Aorta (tissue), 5 donors: ENCODE data around the gene TXNDC9. TPM values are rescaled to one million over a fixed set of nuclear protein-coding genes. Genes with fewer than 3 reads are reported as not detected.
"Not testable (repeated sequence)": the region's sequence is repeated elsewhere in the genome, so short reads cannot be mapped to it uniquely, and the experiment has no call there.

Source experiments
- ATAC-seq: fragments of 200-7000 bp; cut with Tn5 transposase; one replicate; pipeline ENCODE4 v1.9.1; 2022; ENCODE audit warnings: moderate library complexity; ENCODE audit not compliant: low FRiP score
- DNase-seq, 2 donors: peaks; one replicate each; pipeline ENCODE4 v3.0.0-alpha.2; 2020
- H3K27ac ChIP-seq, 2 donors: one replicate each; pipeline ENCODE4 v1.5.1; 2013; ENCODE audit warnings: low read length in 2 of 2, mild to moderate bottlenecking in 2 of 2, moderate library complexity in 2 of 2, control low read depth in 1 of 2, inconsistent platforms in 1 of 2, low read depth in 1 of 2
- H3K27me3 ChIP-seq, 2 donors: one replicate each; pipeline ENCODE4 v1.6.1; 2013; ENCODE audit warnings: control low read depth in 1 of 2, low read length in 1 of 2, mild to moderate bottlenecking in 1 of 2, moderate library complexity in 1 of 2; ENCODE audit not compliant: insufficient read depth in 2 of 2, control insufficient read depth in 1 of 2
- H3K36me3 ChIP-seq, 2 donors: one replicate each; pipeline ENCODE4 v1.6.1; 2013; ENCODE audit warnings: control low read depth in 1 of 2, low read length in 1 of 2, mild to moderate bottlenecking in 1 of 2; ENCODE audit not compliant: insufficient read depth in 2 of 2, control insufficient read depth in 1 of 2
- H3K4me1 ChIP-seq, 2 donors: one replicate each; pipeline ENCODE4 v1.6.1; 2013; ENCODE audit warnings: low read length in 2 of 2, control low read depth in 1 of 2, mild to moderate bottlenecking in 1 of 2, moderate library complexity in 1 of 2; ENCODE audit not compliant: insufficient read depth in 2 of 2, control insufficient read depth in 1 of 2
- H3K4me3 ChIP-seq, 2 donors: one replicate each; pipeline ENCODE4 v1.5.1; 2013; ENCODE audit warnings: low read length in 2 of 2, control low read depth in 1 of 2, mild to moderate bottlenecking in 1 of 2
- H3K9me3 ChIP-seq: one replicate; pipeline ENCODE4 v1.6.1; 2013; ENCODE audit warnings: mild to moderate bottlenecking, low read length; ENCODE audit not compliant: control insufficient read depth
- WGBS, 2 donors: extraction: QIAGEN DNeasy Blood & Tissue Kit; methylation state at CpG; one replicate each; pipeline ENCODE4 v1.1.7; 2013; 5-methylcytosine and 5-hydroxymethylcytosine counted together
- intact Hi-C, 2 donors: fragments of 100-400 bp; cut with DNase I; formaldehyde crosslinking; loops; one replicate each; pipeline versions ENCODE4 v1.14.2 to v1.15.0; 2022
- polyA plus RNA-seq, 2 donors: library from polyadenylated mRNA; stranded (reverse); fragments of 200-250 nt; gene quantifications; one replicate each; pipeline ENCODE4 v1.2.3, GENCODE V29; 2013
- total RNA-seq, 2 donors: library from RNA; stranded (reverse); fragmentation: NEBNext Ultra II Directional; extraction: Animal tissue kit (Norgen Biotek cat#: 25700); gene quantifications; one replicate each; pipeline ENCODE4 v1.2.1, GENCODE V29; 2021
- donor health status: healthy with polysubstance abuse.
- donor health status: Bipolar disorder and iron deficiency.
- donor health status: DM: no; HTN: no; CAD: no.
- donor health status: DM: no; HTN: no; CAD: no.
- donor health status: DM: yes; HTN: yes; CAD: no.

The TXNDC9 gene
- total and polyA plus RNA-seq, 4 donors = 24.5 to 43.6 (median 27.9) TPM

DNA sequence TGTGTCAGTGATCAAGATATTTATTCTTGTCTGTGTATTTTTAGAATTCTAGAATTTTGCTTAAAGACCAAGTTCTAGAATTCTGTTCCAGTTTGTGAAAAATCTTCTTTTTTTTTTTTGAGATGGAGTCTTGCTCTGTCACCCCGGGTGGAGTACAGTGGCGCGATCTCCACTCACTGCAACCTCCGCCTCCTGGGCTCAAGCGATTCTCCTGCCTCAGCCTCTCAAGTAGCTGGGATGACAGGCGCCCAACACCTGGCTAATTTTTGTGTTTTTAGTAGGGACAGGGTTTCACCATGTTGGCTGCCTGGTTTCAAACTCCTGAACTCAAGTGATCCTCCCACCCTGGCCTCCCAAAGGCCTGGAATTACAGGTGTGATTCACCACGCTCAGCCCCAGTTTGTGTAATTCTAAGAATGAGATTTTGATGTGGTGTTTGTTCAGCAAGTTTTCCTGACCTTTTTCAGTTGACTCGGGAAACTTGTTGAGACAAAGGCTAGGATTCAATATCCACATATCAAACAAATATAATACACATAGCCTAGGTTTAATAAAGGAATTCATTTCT is 4.6 kb upstream of the TXNDC9 start:
- no peaks in the 10 kb centered on the region for H3K4me1 ChIP-seq
- ATAC-seq (no peak), DNase-seq (no peak)
- H3K9me3 ChIP-seq = no peaks in the 10 kb centered on the region
- no peak overlapping the region for H3K4me3 ChIP-seq
- no peaks in the 10 kb centered on the region for H3K27me3 ChIP-seq
- no peaks in the 10 kb centered on the region for H3K36me3 ChIP-seq
- 84 to 87% methylated on average over 8 of the region's 8 CpGs for WGBS, 2 donors
- intact Hi-C loops = no loop called here
- no peak overlapping the region for H3K27ac ChIP-seq

- Histone ChIP-seq H3K27me3 (no peaks in the 10 kb centered on the region), H3K4me1 (no peaks in the 10 kb centered on the region), H3K27ac (no peak overlapping the region), H3K9me3 (no peaks in the 10 kb centered on the region), H3K36me3 (no peaks in the 10 kb centered on the region), H3K4me3 (peak overlapping the region; percentile 56 to 65)
- intact Hi-C loops = loop anchor here in 1 of 2 donors (5.0 kb wide), 1 partner anchor 156 kb away; the partner anchor contains the start of genes MITD1 and MRPL30
- 4% methylated on average over 17 of the region's 17 CpGs for WGBS, 2 donors
- DNase-seq (no peak), ATAC-seq (no peak)
These were observed 2.0 kb upstream of the TXNDC9 start for GRCh38 chr2:99338029-99338585.

- Histone ChIP-seq H3K4me1 (no peaks in the 10 kb centered on the region), H3K4me3 (peak within 1 kb of the TSS; percentile 56 to 86), H3K27me3 (no peaks in the 10 kb centered on the region), H3K36me3 (no peaks in the 10 kb centered on the region), H3K27ac (peak within 1 kb of the TSS; percentile 47 to 49), H3K9me3 (no peaks in the 10 kb centered on the region)
- intact Hi-C loops = loop anchor here (2.0 to 5.0 kb wide), 2 partner anchors 151 to 155 kb away; partner anchors contain the start of genes MITD1 (in 1 of the 2) and MRPL30 (in 1 of the 2)
- ATAC-seq (peak; percentile 96), DNase-seq (peak; percentile 98 to 99)
- WGBS, 2 donors = 0 to 1% methylated on average over 84 to 87 of the region's 87 CpGs
These were observed 1.2 kb upstream of the TXNDC9 start, which contains the start of gene EIF5B for GRCh38 chr2:99337113-99338028. Gene EIF5B (plus strand): TSS chr2:99337389. CDS start chr2:99337555, 166 bp downstream.

DNA sequence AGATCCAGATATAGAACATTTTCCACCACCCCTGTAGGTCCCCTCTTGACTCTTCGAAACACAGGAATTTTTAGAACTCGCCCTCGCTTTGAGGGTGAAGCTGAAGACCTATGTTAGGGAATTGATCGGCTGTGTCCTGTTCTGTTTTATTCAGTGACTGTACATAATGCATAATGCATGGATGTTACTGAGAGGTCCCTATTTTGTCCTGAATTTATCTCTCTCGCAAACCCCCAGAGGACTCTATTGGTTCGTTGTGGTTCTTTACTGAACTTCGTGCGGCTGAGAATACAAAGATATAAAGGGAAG is 625 bp upstream of the TXNDC9 start:
- intact Hi-C loops = loop anchor here (1.0 to 5.0 kb wide), 3 partner anchors 152 to 154 kb away; partner anchors contain the start of genes MITD1 (in 1 of the 2), MRPL30 (in 1 of the 2) and REV1 (in 1 of the 2)
- 0 to 1% methylated on average over 8 of the region's 8 CpGs for WGBS, 2 donors
- Histone ChIP-seq H3K4me3 (peak overlapping the region; percentile 32 to 36), H3K27me3 (no peaks in the 10 kb centered on the region), H3K36me3 (no peaks in the 10 kb centered on the region), H3K9me3 (no peaks in the 10 kb centered on the region), H3K4me1 (no peaks in the 10 kb centered on the region), H3K27ac (peak overlapping the region; percentile 47 to 49)
- DNase-seq (no peak), ATAC-seq (peak; percentile 3)

GRCh38 chr2:99325384-99325783 is 10.7 kb downstream of the TXNDC9 start:
- H3K9me3 ChIP-seq = no peaks in the 10 kb centered on the region
- no peaks in the 10 kb centered on the region for H3K4me1 ChIP-seq
- H3K4me3 ChIP-seq = no peak overlapping the region
- intact Hi-C loops = loop anchor here in 1 of 2 donors (10.0 kb wide), 1 partner anchor 141 kb away; the partner anchor contains the start of genes MITD1 and MRPL30
- no peaks in the 10 kb centered on the region for H3K27me3 ChIP-seq
- no peak overlapping the region for H3K27ac ChIP-seq
- peaks cover 6 to 11% of the 10 kb centered on the region in 2 donors for H3K36me3 ChIP-seq
- DNase-seq = no peak
- ATAC-seq = no peak
- WGBS, 2 donors = 91 to 93% methylated on average over 5 of the region's 5 CpGs

GRCh38 chr2:99317873-99318200 is 18.3 kb downstream of the TXNDC9 start:
- 96 to 98% methylated on average over 7 of the region's 7 CpGs for WGBS, 2 donors
- H3K4me3 ChIP-seq, H3K4me1 ChIP-seq, H3K27ac ChIP-seq, H3K9me3 ChIP-seq, DNase-seq, ATAC-seq, H3K27me3 ChIP-seq, H3K36me3 ChIP-seq, intact Hi-C loops: not testable (repeated sequence)

GRCh38 chr2:99317161-99317872 is 18.8 kb downstream of the TXNDC9 start:
- no peak for DNase-seq
- intact Hi-C loops = no loop called here
- no peak for ATAC-seq
- peaks cover 0 to 3% of the 10 kb centered on the region in 2 donors for H3K36me3 ChIP-seq
- no peaks in the 10 kb centered on the region for H3K27me3 ChIP-seq
- no peaks in the 10 kb centered on the region for H3K9me3 ChIP-seq
- no peak overlapping the region for H3K4me3 ChIP-seq
- WGBS, 2 donors = 97 to 98% methylated on average over 9 of the region's 9 CpGs
- no peaks in the 10 kb centered on the region for H3K4me1 ChIP-seq
- no peak overlapping the region for H3K27ac ChIP-seq

- H3K27ac ChIP-seq, H3K4me1 ChIP-seq, intact Hi-C loops, H3K9me3 ChIP-seq, H3K27me3 ChIP-seq, H3K4me3 ChIP-seq, ATAC-seq, DNase-seq, H3K36me3 ChIP-seq: not testable (repeated sequence)
- 75 to 79% methylated on average over 2 of the region's 2 CpGs for WGBS, 2 donors
These were observed 35.0 kb downstream of the TXNDC9 start, which contains the start of gene LYG1 for GRCh38 chr2:99301097-99301496. Gene LYG1 (minus strand): TSS chr2:99301197. CDS start chr2:99295670, 5,527 bp downstream.
